T-helper 1 cell treated with Interleukin-12 subunit alpha and Interleukin-12 subunit beta and Interleukin-4 antibody, amounts not matched to agents 30 ng/mL and 1 ng/mL, for 36 hours (primary cell): ENCODE results near the gene ZNF423. TPM values are rescaled to one million over a fixed set of nuclear protein-coding genes. Genes with fewer than 3 reads are reported as not detected.

ENCODE experiments used
- intact Hi-C: fragments of 100-400 bp; cut with micrococcal nuclease; formaldehyde crosslinking; loops from one replicate; pipeline ENCODE4 v1.15.1; 2024
- total RNA-seq: library from RNA; stranded (reverse); gene quantifications from 2 replicates; pipeline ENCODE4 v1.2.3, GENCODE V29; 2022

The ZNF423 gene
- total RNA-seq, 1 donor from 2014 or later = not detected

DNA sequence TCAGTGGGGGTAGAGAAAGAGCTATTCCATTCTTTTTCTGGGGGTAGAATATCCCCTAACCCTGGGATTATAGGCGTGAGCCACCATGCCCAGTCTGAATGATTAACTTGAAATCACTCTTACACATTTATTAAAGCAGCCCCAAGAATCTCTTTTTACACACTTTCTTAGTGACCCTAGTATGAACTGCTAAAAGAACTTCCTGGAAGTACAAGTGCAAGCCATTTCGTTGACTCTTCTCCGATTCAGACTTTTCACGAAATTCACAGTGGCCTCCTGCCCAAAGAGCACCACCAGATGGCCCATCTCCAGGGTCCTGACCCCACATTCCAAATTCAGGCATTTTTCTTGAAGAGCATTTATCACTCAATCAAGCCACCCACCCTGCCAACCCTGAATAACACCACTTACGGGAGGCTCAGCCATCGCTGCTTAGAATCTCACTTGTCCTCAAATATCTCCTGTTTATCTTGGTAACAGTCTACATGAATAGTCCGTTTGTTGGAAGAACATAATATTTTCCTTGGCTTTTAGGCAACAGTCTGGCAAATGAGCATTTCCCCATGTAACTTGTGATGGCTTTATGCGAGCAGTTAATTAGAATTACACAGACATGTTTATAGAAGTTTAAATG is 28.0 kb downstream of the ZNF423 start:
- intact Hi-C loops = no loop called here

DNA sequence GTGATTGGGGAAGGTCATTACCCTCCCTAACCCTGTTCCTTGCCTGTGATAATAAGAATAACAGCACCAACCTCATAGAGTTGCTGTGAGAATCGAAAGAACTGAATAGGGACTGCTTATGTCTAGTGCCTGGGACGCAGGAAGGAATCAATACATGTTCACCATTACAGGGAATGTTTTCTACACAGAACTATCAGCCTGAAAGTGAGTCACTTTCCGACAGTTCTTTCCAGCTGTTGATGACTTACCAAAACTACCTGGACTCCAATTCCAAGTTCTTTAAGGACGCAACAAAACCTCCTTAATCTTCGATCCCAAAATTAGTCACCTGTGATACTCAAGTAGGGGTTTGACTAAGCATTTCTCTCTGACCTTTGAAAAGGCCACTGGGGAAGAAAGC is 29.4 kb downstream of the ZNF423 start:
- intact Hi-C loops = no loop called here

DNA sequence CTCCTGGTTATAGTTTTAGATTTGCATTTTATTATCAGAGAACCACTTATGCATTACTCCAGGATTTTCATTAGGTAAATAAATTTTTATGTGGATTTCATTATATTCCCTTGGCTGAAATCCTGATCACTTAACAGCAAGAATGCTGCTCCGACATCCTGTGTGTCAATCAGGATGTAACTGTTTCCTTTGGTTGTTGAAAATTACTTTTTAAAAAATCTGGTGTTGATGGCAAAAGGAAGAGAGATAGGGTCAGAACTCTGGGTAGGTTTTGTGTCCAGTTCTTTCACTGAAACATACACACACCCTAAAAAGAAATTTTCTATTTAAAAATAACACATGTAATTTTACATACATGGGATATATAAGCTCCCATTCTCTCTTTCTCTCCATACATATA is 30.9 kb downstream of the ZNF423 start:
- intact Hi-C loops = no loop called here

DNA sequence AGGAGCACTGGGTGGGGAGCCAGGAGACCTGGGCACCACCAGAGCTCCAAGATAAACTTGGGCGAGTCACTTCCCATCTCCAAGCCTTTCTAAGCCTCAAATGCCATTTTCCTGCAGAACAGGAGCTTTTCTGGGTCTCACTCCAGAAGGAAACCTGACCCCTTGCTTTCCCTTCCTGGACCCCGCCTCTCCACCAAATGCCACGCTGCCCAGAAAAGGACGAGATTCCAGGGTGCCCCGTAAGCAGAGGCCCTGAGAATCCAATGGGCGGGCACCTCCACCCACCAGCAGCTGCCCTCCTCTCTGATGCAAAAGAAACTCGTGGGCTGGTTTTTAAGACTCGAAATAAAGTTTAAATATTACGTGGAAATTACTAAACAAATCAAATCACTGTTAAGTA is 31.3 kb downstream of the ZNF423 start:
- intact Hi-C loops = no loop called here

DNA sequence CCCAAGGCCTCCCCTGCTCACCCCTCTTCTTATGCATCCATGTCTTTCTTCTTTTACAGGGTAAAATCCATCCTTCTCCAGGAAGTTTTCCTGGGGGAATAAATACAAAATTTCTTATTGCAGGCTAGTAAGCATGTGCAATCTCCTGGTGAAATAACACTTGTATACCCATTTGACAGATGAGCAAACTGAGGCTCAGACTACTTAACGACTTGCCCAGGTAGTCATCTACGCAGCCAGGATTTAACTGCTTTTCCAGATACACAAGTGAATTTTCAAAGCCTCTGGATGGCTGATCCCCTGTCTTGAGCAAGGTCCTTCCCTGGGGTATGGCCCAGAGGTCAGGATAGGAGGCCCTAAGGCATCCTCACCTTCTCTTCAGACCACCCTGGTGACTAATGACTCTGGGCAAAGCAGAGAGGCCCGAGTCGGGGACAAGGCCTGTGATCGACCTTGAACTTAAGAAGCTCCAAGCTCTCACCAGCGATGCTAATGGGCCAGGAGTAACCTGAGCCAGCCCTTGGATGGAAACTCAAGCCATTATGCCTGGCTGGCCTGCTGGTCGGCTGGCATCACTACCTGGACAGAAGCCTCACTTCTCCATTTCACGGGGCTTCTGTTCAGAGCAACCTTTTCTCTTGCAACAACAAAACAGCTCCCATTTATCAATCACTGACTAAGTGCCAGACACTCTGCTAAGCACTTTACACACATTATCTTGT is 33.1 kb downstream of the ZNF423 start:
- intact Hi-C loops = no loop called here

DNA sequence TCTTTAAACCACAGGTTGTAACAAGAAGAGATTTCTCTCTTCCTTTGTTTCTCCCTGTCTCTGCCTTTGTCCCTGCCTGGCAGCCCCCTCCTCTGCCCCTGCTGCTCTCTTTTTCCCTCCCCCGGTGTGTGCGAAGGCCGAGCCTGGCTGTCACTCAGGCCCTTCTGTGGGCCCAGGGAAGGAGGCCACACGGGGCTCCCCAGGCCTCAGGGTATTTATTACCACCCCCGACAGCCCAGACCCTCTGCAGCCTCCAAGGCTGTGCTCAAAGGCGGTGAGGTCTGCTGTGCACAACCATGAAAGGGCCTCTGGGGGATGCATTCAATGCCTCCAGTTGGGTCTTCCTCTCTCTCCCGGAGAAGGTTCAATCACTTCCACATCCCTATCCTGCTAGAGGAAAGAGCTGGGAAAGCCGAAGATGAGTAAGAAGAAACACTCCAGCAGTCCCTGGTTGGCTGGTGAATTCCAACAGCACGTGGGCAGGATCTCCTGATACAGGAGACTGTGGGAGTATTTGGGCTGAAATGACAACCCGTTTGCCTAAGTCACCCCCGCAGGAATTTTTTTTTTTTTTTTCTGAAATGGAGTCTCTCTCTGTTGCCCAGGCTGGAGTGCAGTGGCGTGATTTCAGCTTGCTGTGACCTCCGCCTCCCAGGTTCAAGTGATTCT is 34.2 kb downstream of the ZNF423 start:
- intact Hi-C loops = no loop called here

DNA sequence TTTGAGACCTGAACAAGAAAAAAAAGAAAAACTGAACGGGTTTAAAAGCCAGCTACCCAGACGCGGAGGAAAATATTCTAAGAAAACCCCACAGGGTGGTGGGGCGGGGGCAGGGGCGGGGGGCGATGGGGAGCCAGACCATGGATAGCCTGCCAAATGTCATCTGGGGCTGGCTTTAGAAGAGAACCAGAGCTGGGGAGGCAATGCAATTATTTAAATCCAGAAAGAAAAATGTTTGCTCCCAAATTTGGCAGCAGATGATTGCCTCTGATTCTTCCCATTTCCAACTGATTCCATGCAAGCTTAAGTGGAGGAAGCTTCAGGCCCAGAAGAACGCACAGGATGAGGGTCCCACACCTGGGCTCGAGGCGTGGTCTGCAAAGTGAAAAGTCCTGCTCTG is 34.8 kb downstream of the ZNF423 start:
- intact Hi-C loops = no loop called here

DNA sequence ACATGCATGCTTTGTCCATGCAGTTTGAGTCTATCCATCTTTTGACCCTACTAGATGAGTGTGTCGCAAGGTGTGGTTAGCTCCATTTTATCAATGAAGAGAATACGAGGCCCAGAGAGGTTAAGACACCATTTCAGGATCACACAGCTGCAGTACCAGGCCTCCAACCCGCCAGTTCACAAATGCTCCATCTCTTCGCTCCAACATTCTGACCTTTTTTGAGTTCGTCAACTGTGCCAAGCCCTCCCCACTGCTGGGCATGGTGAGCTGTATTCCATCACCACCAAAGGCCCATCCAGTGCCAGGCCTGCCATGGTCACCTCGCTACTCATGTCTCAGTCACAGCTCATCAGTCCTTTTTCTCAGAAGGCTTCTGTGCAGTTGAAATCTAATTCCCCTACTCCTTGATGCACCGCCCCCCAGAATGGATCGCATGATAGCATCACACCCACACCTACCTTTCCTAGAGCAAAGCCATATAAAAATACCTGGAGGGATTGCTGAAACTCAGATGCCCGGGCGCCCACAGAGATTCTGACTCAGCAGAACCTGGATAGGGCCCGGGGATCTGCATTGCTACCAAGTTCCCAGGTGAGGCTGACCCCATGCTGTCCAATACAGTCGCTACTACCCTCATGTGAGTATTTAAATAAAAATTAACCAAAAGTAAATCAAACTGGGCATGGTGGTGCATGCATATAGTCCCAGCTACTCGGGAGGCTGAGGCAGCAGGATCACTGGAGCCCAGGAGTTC is 38.0 kb downstream of the ZNF423 start:
- intact Hi-C loops = no loop called here

DNA sequence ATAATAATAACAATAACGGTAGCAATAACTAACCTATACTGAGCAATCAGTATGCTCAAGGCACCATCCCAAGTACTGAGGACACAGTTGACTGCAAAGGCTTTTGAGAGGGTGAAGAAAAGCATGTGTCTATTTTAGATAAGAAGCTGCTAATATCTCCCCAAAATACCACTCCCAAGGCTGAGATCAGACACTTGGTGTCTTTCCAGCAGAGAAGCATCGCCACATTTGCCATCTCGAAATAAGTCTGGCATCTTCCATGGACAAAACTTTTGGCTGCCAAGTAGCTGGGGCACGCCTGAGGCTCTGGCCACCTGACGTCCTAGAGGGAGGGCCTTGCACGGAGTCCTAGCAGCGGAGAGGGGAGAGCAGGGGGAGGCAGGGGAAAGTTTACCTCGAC is 39.0 kb downstream of the ZNF423 start:
- intact Hi-C loops = no loop called here

DNA sequence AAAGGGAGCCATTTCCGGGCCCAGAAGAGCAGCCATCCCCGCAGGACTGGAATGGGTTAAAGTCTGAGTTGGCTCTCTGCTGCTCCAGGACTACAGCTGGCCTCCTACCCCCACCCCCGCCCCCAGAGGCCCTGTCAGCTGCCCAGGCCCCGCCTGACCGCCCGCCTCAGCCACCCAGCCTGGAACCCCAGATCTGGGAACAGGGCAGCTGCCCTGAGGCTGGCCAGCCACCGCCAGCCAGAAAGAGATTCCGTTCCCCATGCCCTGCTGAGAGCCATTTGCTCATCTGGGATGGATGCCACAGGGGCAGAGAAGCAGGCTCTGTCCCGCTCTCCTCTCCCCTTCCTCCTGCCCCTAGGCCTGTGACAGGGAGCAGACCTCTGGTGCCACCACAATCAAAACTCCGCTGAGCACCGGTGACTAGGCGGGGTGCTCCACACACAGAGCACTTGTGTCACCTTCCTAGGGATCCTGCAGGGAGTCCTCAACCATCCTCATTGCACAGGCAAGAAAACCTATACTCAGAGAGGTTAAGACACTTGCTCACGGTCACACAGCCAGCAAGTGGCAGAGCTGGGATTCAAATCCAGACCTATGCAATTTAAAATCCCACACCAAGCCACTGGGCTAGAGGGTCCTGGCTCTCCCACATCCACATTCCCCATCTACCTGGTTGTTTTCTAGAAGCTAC is 44.1 kb downstream of the ZNF423 start:
- intact Hi-C loops = no loop called here

DNA sequence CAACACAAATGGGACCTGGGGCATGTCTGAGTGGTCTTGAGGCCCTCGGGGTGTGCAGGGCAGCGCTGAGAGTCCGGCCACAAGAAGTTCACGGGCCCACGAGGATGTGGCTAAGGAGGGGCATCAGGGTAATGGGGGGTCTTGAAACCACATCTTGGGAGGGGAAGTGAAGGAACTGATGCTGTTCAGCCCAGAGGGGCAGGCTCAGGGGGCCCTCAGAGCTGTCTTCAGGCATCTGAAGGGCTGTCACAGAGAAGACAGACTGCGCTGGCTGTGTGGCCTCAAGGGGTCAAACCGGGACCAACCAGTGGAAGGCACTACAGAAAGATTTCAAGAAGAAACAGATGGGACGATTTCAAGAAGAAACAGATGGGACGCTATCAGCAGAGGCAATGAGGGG is 45.1 kb downstream of the ZNF423 start:
- intact Hi-C loops = no loop called here

DNA sequence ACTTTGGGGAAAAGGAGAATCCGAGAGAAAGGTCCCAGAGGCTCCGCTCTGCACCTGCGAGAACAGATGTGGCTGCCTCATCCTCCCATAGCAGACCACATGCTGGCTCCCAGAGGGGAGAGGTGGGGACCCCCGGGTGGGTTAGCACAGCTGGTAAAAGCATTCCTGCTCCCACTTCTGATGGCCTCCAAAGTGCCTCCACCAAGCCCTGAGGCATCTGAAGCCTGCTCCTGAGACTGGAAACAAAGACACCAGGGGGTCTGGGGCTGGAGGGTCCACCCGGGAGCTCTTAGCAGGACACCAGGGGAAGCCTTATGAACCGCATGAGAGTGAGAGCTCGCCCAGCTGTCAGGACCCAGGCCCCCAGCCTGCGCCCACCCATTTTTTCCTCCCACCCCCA is 46.4 kb downstream of the ZNF423 start:
- intact Hi-C loops = no loop called here

DNA sequence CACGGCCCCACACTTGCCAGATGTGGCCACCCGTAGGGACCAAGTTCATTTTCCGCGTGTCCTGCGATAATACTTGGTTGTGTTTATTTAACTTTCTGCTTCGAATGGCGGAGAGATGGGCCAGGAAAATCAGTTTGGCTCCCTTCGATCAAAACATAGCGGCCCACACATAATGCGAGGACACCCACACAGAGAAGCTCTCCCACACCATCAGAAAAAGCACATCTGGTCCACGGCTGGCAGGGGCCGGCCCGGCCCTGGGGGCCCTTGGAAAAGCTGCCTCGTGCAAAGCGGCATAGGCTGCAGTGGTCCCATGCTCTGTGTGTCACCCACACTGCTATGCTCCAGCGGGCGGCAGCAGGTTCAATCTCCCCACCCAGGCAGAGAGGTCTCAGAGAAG is 46.9 kb downstream of the ZNF423 start:
- intact Hi-C loops = no loop called here

DNA sequence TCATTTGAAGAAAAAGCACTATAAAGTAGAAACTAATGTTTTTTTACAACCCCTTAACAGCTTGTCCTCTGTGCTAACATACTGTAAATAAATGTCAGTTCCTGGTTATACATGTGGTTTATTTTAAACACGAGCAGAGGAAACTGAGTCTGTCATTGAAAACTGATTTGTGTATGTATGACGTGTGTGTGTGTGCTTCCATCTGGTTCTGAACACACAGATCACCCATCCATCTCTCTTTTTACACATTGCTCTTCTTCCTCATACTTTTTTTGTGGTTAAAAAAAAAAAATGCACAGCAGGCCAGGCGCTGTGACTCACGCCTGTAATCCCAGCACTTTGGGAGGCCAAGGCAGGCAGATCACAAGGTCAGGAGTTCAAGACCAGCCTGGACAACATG is 49.5 kb downstream of the ZNF423 start:
- intact Hi-C loops = no loop called here

DNA sequence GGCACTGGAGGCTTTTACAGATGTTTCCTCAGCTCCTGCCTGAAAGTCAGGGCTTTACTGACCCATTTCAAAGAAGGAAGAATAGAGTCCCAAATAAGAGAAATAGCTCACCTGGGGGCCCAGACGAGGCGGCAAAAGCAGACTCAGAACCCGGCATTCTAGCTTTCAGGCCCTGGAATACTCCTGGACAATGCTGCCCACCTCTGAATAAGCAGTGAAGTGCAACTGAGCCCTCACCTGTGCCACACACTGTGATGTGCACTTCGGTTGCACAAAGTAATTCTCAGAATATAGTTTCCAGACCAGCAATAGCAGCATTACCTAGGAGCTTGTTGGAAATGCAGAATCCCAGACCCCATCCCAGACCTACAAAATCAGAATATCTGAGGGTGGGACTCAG is 54.6 kb downstream of the ZNF423 start:
- intact Hi-C loops = no loop called here

DNA sequence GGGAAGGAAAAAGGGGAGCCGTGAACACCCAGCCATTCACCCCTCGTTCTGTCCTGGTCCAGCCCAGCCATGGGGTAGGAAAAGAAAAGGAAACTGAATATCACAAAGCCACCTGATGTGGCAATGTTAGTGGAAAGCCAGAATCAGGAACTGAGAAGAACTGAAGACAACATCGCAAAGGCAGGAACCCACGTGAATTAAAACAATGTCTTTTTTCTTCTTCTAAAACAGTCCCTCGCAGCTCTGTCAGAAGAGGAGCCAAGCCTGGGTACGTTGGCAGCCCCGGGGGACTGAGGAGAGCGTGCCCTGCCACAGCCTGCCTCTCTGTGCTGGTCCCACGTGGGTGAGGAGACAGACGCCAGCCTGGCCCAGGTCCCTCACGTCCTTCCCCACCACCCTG is 55.0 kb downstream of the ZNF423 start:
- intact Hi-C loops = no loop called here

DNA sequence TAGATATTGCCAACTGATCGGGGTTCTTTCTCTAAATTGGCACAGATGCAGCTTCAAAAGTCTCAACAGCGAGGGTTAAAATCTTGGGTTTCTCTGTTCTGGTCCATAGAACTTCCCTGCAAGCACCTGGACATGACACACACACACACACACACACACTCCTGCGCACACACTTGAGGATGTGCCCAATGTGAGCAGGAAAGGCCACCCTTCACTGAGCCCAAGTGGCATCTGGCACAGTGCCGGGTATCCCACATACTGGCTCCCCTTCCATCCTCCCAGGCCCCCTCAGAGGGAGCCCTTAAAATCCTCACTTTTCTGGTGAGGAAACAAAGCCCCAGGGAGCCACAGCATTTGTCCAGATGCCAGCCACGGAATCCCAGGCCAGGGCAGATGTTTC is 55.5 kb downstream of the ZNF423 start:
- intact Hi-C loops = no loop called here

DNA sequence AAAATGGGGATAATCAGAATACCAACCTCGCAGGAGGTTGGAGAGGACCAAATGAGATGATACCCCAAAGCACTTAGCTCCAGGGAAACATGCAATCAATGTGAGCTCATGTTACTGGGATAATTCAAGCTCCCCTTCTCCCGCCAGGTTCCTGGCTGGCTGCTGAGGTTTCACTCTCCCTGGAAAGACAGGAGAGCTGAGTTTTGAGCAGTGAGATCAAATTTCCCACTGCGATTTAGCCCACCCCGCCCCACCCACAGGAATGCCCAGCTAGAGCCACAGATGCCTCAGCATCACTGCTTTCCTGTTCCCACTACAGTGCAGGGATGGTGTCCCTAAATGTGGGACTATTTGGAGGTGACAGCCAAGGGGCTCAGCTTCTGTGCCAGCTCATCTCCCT is 56.7 kb downstream of the ZNF423 start:
- intact Hi-C loops = no loop called here

DNA sequence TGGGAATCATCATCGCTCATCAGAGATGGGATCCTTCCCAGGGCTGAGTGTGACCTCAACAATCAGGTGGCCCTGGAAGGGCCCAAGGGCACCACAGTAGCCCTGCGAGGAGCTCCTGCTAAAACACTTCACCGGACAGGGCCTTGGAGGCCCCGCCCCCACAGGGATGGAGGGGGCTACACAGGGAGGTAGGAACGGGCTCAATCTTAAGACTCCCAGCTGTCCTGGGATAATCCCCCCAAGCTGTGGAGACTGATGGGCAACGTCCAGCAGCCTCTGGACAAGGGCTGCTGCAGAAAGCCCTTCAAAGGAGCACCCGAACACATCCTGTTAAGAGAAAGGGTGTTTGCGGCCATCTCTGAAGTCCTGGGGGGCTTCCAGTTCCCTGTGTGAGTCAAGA is 60.4 kb downstream of the ZNF423 start:
- intact Hi-C loops = no loop called here

DNA sequence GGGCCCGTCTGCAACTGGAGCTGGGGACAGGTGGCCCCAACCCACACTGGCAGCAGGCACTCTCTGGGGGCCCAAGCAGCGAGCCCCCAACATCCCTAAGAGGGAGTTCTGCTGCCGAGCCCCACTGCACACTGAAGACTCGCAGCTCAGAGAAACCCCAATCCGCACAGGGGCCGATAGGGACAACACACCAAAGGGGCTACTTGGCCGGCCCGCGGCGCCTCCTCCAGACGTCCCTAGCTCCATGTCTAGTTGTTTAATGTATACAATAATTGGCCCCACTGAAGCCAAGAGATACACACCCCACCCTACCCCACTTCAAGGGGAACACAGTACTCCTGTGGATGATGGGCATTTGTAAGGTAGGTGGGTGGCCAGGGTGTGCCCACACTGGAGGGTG is 62.7 kb downstream of the ZNF423 start:
- intact Hi-C loops = no loop called here

DNA sequence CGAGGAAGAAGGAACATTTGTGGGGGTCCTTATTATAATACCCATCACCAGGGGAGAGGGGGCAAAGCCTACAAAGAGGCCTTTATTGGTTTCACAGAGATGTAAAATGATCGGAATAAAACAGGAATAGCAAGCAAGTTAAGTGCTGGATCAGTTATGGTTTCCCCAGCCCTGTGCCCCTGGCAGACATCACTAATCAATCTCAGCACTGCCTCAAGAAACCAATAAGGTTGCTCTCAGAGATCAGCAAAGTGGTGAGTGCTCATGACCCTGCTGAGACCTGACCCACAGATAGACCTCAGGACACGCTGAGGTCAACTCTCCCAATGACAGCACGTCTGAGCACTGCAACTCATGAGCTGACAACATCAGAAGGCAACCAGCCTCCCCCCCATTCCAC is 66.3 kb downstream of the ZNF423 start:
- intact Hi-C loops = no loop called here

DNA sequence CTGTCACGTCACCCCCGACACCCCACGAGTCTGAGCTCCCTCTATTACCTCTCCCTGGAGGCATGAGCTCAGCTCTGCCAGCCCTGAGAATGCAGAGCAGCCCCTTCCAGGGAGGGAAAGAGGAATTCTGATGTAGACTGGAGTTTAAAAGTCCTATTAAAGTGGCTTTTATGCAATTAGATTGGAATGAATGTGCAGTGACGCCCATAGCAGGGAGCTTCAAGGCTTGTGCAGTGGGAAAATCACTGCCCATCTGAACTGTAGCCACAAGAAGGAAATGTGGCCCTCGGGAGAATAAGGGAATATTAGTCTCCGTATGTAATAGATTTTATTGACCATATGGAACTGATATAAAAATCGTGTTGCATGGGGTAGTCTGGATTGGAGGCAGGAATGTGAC is 66.9 kb downstream of the ZNF423 start:
- intact Hi-C loops = no loop called here
